Esophagus squamous epithelium (tissue), 4 donors: ENCODE results near the gene EHD4.

Experiments
- POLR2A ChIP-seq, 4 donors: fragments of 450-650 bp; IDR thresholded peaks; one replicate each; pipeline ENCODE4 v1.6.1; 2017; ENCODE audit warnings: antibody characterized with exemption in 4 of 4, mild to moderate bottlenecking in 4 of 4, moderate library complexity in 3 of 4
- TF ChIP-seq, protein P1 (sequence below), 6 experiments: fragments of 450-650 bp in 4 of 6; fragments of 200-600 bp in 2 of 6; sonication (generic) in 2 of 6; IDR thresholded peaks; one replicate each; pipeline ENCODE4 v1.5.1; 2016 to 2019; ENCODE audit warnings: antibody characterized with exemption in 6 of 6, mild to moderate bottlenecking in 4 of 6, moderate library complexity in 4 of 6

DNA sequence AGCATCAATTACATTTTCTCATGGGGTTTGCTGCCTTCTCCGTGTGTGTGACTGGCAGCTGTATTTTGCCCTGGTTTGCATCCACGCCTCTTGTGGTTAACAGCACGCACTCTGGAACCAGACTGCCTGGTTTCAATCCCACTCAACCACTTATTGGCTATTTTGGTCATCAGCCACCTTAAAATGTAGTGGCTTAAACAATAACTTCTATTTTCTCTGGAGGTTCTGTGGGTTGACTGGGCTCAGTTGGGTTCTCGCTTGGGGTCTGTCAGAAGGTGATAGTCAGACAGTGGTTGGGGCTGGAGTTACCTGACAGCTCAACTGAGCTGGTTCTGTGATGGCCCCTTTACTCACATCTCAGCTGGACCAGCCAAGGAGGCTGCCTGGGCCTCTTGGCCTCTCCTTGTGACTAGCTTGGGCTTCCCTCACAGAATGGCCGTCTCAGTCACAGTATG is 36.8 kb downstream of the EHD4 start:
- TF ChIP-seq, protein P1, sequence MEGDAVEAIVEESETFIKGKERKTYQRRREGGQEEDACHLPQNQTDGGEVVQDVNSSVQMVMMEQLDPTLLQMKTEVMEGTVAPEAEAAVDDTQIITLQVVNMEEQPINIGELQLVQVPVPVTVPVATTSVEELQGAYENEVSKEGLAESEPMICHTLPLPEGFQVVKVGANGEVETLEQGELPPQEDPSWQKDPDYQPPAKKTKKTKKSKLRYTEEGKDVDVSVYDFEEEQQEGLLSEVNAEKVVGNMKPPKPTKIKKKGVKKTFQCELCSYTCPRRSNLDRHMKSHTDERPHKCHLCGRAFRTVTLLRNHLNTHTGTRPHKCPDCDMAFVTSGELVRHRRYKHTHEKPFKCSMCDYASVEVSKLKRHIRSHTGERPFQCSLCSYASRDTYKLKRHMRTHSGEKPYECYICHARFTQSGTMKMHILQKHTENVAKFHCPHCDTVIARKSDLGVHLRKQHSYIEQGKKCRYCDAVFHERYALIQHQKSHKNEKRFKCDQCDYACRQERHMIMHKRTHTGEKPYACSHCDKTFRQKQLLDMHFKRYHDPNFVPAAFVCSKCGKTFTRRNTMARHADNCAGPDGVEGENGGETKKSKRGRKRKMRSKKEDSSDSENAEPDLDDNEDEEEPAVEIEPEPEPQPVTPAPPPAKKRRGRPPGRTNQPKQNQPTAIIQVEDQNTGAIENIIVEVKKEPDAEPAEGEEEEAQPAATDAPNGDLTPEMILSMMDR (IDR thresholded peaks at IDR 0.05), result no peak
- no peak for TF ChIP-seq POLR2A (IDR thresholded peaks at IDR 0.05)
